ENCODE measurements around the gene MYH15. TPM values are rescaled to one million over a fixed set of nuclear protein-coding genes. Genes with fewer than 3 reads are reported as not detected.
A peak's percentile ranks its signal among the peaks of the same experiment; 100 is the strongest.

Gene MYH15
- total RNA-seq, 1 experiment from 2014 or later, result 1.1 TPM

- no peak for DNase-seq (ENCODE audit: low read depth)
Measured at GRCh38 chr3:108509871-108510270, 525 bp downstream of the MYH15 start.

GRCh38 chr3:108509263-108509662 lies 1.1 kb downstream of the MYH15 start:
- DNase-seq (ENCODE audit: low read depth), result no peak

GRCh38 chr3:108507902-108508301 lies 2.5 kb downstream of the MYH15 start:
- no peak for DNase-seq (ENCODE audit: low read depth)

- no peak for DNase-seq (ENCODE audit: low read depth)
Measured at GRCh38 chr3:108505811-108506210, 4.6 kb downstream of the MYH15 start.

- no peak for DNase-seq (ENCODE audit: low read depth)
Measured at GRCh38 chr3:108503722-108504121, 6.7 kb downstream of the MYH15 start.

GRCh38 chr3:108501535-108501934 lies 8.9 kb downstream of the MYH15 start:
- no peak for DNase-seq (ENCODE audit: low read depth)

- no peak for DNase-seq (ENCODE audit: low read depth)
Measured at GRCh38 chr3:108500728-108501127, 9.7 kb downstream of the MYH15 start.

- DNase-seq (ENCODE audit: low read depth), result no peak
Measured at GRCh38 chr3:108497271-108497670, 13.1 kb downstream of the MYH15 start.

GRCh38 chr3:108495717-108496116 lies 14.7 kb downstream of the MYH15 start:
- DNase-seq (ENCODE audit: low read depth), result no peak

- no peak for DNase-seq (ENCODE audit: low read depth)
Measured at GRCh38 chr3:108494906-108495531, 15.4 kb downstream of the MYH15 start.

- peak; percentile 47 for DNase-seq (ENCODE audit: low read depth)
Measured at GRCh38 chr3:108493862-108494261, 16.5 kb downstream of the MYH15 start.

- no peak for DNase-seq (ENCODE audit: low read depth)
Measured at GRCh38 chr3:108491456-108491855, 18.9 kb downstream of the MYH15 start.

GRCh38 chr3:108489776-108490175 lies 20.6 kb downstream of the MYH15 start:
- DNase-seq (ENCODE audit: low read depth), result peak; percentile 40

- DNase-seq (ENCODE audit: low read depth), result peak; percentile 10
Measured at GRCh38 chr3:108488631-108489030, 21.8 kb downstream of the MYH15 start.

- no peak for DNase-seq (ENCODE audit: low read depth)
Measured at GRCh38 chr3:108487439-108487838, 23.0 kb downstream of the MYH15 start.

- peak; percentile 37 for DNase-seq (ENCODE audit: low read depth)
Measured at GRCh38 chr3:108486941-108487340, 23.5 kb downstream of the MYH15 start.

- no peak for DNase-seq (ENCODE audit: low read depth)
Measured at GRCh38 chr3:108486338-108486737, 24.1 kb downstream of the MYH15 start.

GRCh38 chr3:108485146-108485545 lies 25.2 kb downstream of the MYH15 start:
- no peak for DNase-seq (ENCODE audit: low read depth)

- no peak for DNase-seq (ENCODE audit: low read depth)
Measured at GRCh38 chr3:108479224-108479623, 31.2 kb downstream of the MYH15 start.

- DNase-seq (ENCODE audit: low read depth), result peak; percentile 69
Measured at GRCh38 chr3:108477511-108478147, 32.8 kb downstream of the MYH15 start.

GRCh38 chr3:108475220-108475782 lies 35.1 kb downstream of the MYH15 start:
- no peak for DNase-seq (ENCODE audit: low read depth)

GRCh38 chr3:108474581-108474980 lies 35.8 kb downstream of the MYH15 start:
- DNase-seq (ENCODE audit: low read depth), result peak; percentile 27

GRCh38 chr3:108473711-108474110 lies 36.7 kb downstream of the MYH15 start:
- DNase-seq (ENCODE audit: low read depth), result no peak

All from Daoy (cell line).